Stomach (tissue), 9 donors: ENCODE results near the gene TEKTIP1. TPM values are rescaled to one million over a fixed set of nuclear protein-coding genes. Genes with fewer than 3 reads are reported as not detected.
A peak's percentile ranks its signal among the peaks of the same experiment; 100 is the strongest.

Experiments used
- DNase-seq, 2 donors: peaks; one replicate each; pipeline versions ENCODE4 v3.0.0 to v3.0.0-alpha.2; 2013 to 2019
- H3K27ac ChIP-seq, 5 donors: fragments of 200-600 bp in 4 of 5; sonication (generic) in 4 of 5; one replicate each; pipeline ENCODE4 v1.5.1; 2013 to 2019; ENCODE audit warnings: mild to moderate bottlenecking in 1 of 5, moderate library complexity in 1 of 5
- H3K27me3 ChIP-seq, 3 donors: fragments of 200-600 bp; sonication (generic); one replicate each; pipeline ENCODE4 v1.5.1; 2017 to 2019; ENCODE audit warnings: mixed run types in 1 of 3
- H3K36me3 ChIP-seq, 4 donors: fragments of 200-600 bp; sonication (generic); 1 replicate in 3 of 4; 2 replicates in 1 of 4; pipeline ENCODE4 v1.5.1; 2016 to 2019
- H3K4me1 ChIP-seq, 4 donors: fragments of 200-600 bp; sonication (generic); one replicate each; pipeline ENCODE4 v1.5.1; 2016 to 2019
- H3K4me3 ChIP-seq, 4 donors: fragments of 200-600 bp; sonication (generic) in 3 of 4; one replicate each; pipeline ENCODE4 v1.5.1; 2016 to 2019; ENCODE audit warnings: mild to moderate bottlenecking in 1 of 4
- H3K9me3 ChIP-seq, 4 donors: fragments of 200-600 bp; sonication (generic); one replicate each; pipeline ENCODE4 v1.5.1; 2016 to 2019
- CTCF ChIP-seq, 7 experiments: fragments of 450-650 bp in 4 of 7; fragments of 200-600 bp in 3 of 7; sonication (generic) in 3 of 7; IDR thresholded peaks; one replicate each; pipeline ENCODE4 v1.5.1; 2016 to 2019; ENCODE audit warnings: antibody characterized with exemption in 7 of 7, control low read depth in 2 of 7, mild to moderate bottlenecking in 1 of 7
- EP300 ChIP-seq: sonication (generic); formaldehyde crosslinking; IDR thresholded peaks from one replicate; pipeline ENCODE4 v1.6.1; 2017; ENCODE audit warnings: antibody characterized with exemption
- POLR2A ChIP-seq, 4 donors: fragments of 450-650 bp; IDR thresholded peaks; one replicate each; pipeline ENCODE4 v1.6.1; 2016; ENCODE audit warnings: antibody characterized with exemption in 4 of 4, control low read depth in 2 of 4, mild to moderate bottlenecking in 1 of 4, moderate library complexity in 1 of 4
- POLR2AphosphoS5 ChIP-seq, 3 donors: sonication (generic); formaldehyde crosslinking; IDR thresholded peaks; one replicate each; pipeline ENCODE4 v1.6.1; 2016; ENCODE audit warnings: antibody characterized with exemption in 3 of 3
- WGBS, 5 donors: extraction: QIAGEN DNeasy Blood & Tissue Kit in 3 of 5; methylation state at CpG; one replicate each; pipeline versions ENCODE4 v1.1.5 to v1.1.7; 2013 to 2018; 5-methylcytosine and 5-hydroxymethylcytosine counted together
- intact Hi-C: fragments of 100-400 bp; cut with DNase I; formaldehyde crosslinking; loops from one replicate; pipeline ENCODE4 v1.15.1; 2023; ENCODE audit warnings: low total_unique reads
- polyA plus RNA-seq, 3 donors: library from polyadenylated mRNA; stranded (reverse); fragments of 200-250 nt; gene quantifications; one replicate each; pipeline ENCODE4 v1.2.3, GENCODE V29; 2013
- total RNA-seq, 5 donors: library from RNA; depleted of rRNA; stranded (reverse); fragments of >200 nt; gene quantifications; one replicate each; pipeline versions ENCODE4 v1.1.0 to v1.2.3, GENCODE V29; 2014 to 2016
- donor health status: healthy with polysubstance abuse.
- donor health status: Bipolar disorder and iron deficiency.
- donor health status: healthy.

TEKTIP1 gene
- total and polyA plus RNA-seq, 8 donors = 0.28 to 1.00 TPM; not detected in 6

GRCh38 chr19:3545669-3546034 lies 6.7 kb downstream of the TEKTIP1 start:
- DNase-seq = no peak
- no peak for TF ChIP-seq POLR2AphosphoS5 (IDR thresholded peaks at IDR 0.05)
- TF ChIP-seq POLR2A (IDR thresholded peaks at IDR 0.05) = no peak
- no peak for TF ChIP-seq EP300
- TF ChIP-seq CTCF (IDR thresholded peaks at IDR 0.05) = no peak
- intact Hi-C loops = loop anchor here (10.0 kb wide), 1 partner anchor 69 kb away; no protein-coding TSS in a partner anchor
- Histone ChIP-seq H3K27me3 (no peaks in the 10 kb centered on the region), H3K4me1 (peaks cover 8 to 36% (median 21%) of the 10 kb centered on the region in 4 donors), H3K27ac (no peak overlapping the region), H3K36me3 (peaks cover 8 to 64% (median 57%) of the 10 kb centered on the region in 4 donors), H3K4me3 (no peak overlapping the region), H3K9me3 (no peaks in the 10 kb centered on the region)
- WGBS, 5 donors = 64 to 80% (median 72%) methylated on average over 10 of the region's 10 CpGs

- Histone ChIP-seq H3K27ac (no peak overlapping the region), H3K36me3 (peaks cover 8 to 69% (median 61%) of the 10 kb centered on the region in 4 donors), H3K4me3 (no peak overlapping the region), H3K4me1 (peaks cover 8 to 36% (median 21%) of the 10 kb centered on the region in 4 donors), H3K27me3 (no peaks in the 10 kb centered on the region), H3K9me3 (no peaks in the 10 kb centered on the region)
- TF ChIP-seq EP300 (no peak), POLR2A (IDR thresholded peaks at IDR 0.05) (no peak), POLR2AphosphoS5 (IDR thresholded peaks at IDR 0.05) (no peak), CTCF (IDR thresholded peaks at IDR 0.05) (no peak)
- DNase-seq = peak; percentile 2 to 45
- intact Hi-C loops = loop anchor here (10.0 kb wide), 1 partner anchor 69 kb away; no protein-coding TSS in a partner anchor
- WGBS, 5 donors = 65 to 87% (median 79%) methylated on average over 21 to 23 of the region's 23 CpGs
Measured at GRCh38 chr19:3546119-3546518, 7.1 kb downstream of the TEKTIP1 start.

GRCh38 chr19:3547301-3547731 lies 8.3 kb downstream of the TEKTIP1 start:
- Histone ChIP-seq H3K4me1 (peaks cover 8 to 36% (median 21%) of the 10 kb centered on the region in 4 donors), H3K9me3 (no peaks in the 10 kb centered on the region), H3K4me3 (no peak overlapping the region), H3K36me3 (peaks cover 8 to 70% (median 62%) of the 10 kb centered on the region in 4 donors), H3K27ac (no peak overlapping the region), H3K27me3 (no peaks in the 10 kb centered on the region)
- intact Hi-C loops = loop anchor here (10.0 kb wide), 1 partner anchor 67 kb away; no protein-coding TSS in a partner anchor
- peak in 1 of 2 donors; percentile 9 for DNase-seq
- TF ChIP-seq POLR2AphosphoS5 (IDR thresholded peaks at IDR 0.05) (no peak), POLR2A (IDR thresholded peaks at IDR 0.05) (no peak), CTCF (IDR thresholded peaks at IDR 0.05) (peak in 3 of 7 experiments; percentile 7 to 38 (median 35)), EP300 (no peak)
- WGBS, 5 donors = 84 to 95% (median 89%) methylated on average over 5 to 15 of the region's 15 CpGs

- peaks cover 8 to 70% (median 62%) of the 10 kb centered on the region in 4 donors for H3K36me3 ChIP-seq
Measured at GRCh38 chr19:3547767-3548282, 8.9 kb downstream of the TEKTIP1 start.

More at GRCh38 chr19:3547767-3548282, 8.9 kb downstream of the TEKTIP1 start:
- no peaks in the 10 kb centered on the region for H3K9me3 ChIP-seq
- intact Hi-C loops = loop anchor here (10.0 kb wide), 1 partner anchor 67 kb away; no protein-coding TSS in a partner anchor
- peaks cover 8 to 40% (median 20%) of the 10 kb centered on the region in 4 donors for H3K4me1 ChIP-seq
- no peaks in the 10 kb centered on the region for H3K27me3 ChIP-seq
- no peak overlapping the region for H3K27ac ChIP-seq
- 88 to 100% (median 90%) methylated on average over 1 to 36 of the region's 36 CpGs for WGBS, 5 donors
- DNase-seq = no peak
- TF ChIP-seq EP300 = no peak
- TF ChIP-seq POLR2AphosphoS5 (IDR thresholded peaks at IDR 0.05) = no peak
- TF ChIP-seq CTCF (IDR thresholded peaks at IDR 0.05) = no peak
- TF ChIP-seq POLR2A (IDR thresholded peaks at IDR 0.05) = no peak
- no peak overlapping the region for H3K4me3 ChIP-seq
